Astrocyte (in vitro differentiated cells and primary cell): ENCODE data around the gene DHRS3. TPM values are rescaled to one million over a fixed set of nuclear protein-coding genes. Genes with fewer than 3 reads are reported as not detected.

Experiments
- DNase-seq: peaks from one replicate; pipeline ENCODE4 v3.0.0-alpha.2; 2010; ENCODE audit warnings: low read depth
- FAIRE-seq: peaks from 2 replicates; lab custom pipeline; 2011; peaks lifted over from hg19 to GRCh38; lab: Jason Lieb, UNC
- H2AFZ ChIP-seq: 2 replicates; pipeline ENCODE4 v1.6.0; 2012; ENCODE audit warnings: low read depth, low read length, inconsistent platforms
- H3K27ac ChIP-seq: 2 replicates; pipeline ENCODE4 v1.5.1; 2011; ENCODE audit warnings: low read depth, low read length, inconsistent platforms
- H3K27me3 ChIP-seq: 2 replicates; pipeline ENCODE4 v1.6.0; 2011; ENCODE audit warnings: low read length, inconsistent platforms; ENCODE audit not compliant: insufficient read depth
- H3K36me3 ChIP-seq: 2 replicates; pipeline ENCODE4 v1.5.1; 2011; ENCODE audit warnings: low read length, inconsistent platforms; ENCODE audit not compliant: insufficient read depth
- H3K4me1 ChIP-seq: 2 replicates; pipeline ENCODE4 v1.5.1; 2011; ENCODE audit warnings: low read length, inconsistent platforms; ENCODE audit not compliant: insufficient read depth
- H3K4me2 ChIP-seq: 2 replicates; pipeline ENCODE4 v1.6.0; 2012; ENCODE audit warnings: low read length, inconsistent platforms
- H3K4me3 ChIP-seq: 2 replicates; pipeline ENCODE4 v1.5.1; 2011; ENCODE audit warnings: low read depth, mild to moderate bottlenecking, low read length, inconsistent platforms; ENCODE audit not compliant: insufficient read depth
- H3K79me2 ChIP-seq: 2 replicates; pipeline ENCODE4 v1.6.0; 2012; ENCODE audit warnings: mild to moderate bottlenecking, low read length, inconsistent platforms; ENCODE audit not compliant: insufficient read depth
- H3K9ac ChIP-seq: 2 replicates; pipeline ENCODE4 v1.6.0; 2012; ENCODE audit warnings: mild to moderate bottlenecking, low read length, inconsistent platforms
- H3K9me3 ChIP-seq: 2 replicates; pipeline ENCODE4 v1.5.1; 2012; ENCODE audit warnings: low read depth, mild to moderate bottlenecking, low read length, inconsistent platforms; ENCODE audit not compliant: insufficient read depth
- H4K20me1 ChIP-seq: 2 replicates; pipeline ENCODE4 v1.6.0; 2012; ENCODE audit warnings: low read length, inconsistent platforms; ENCODE audit not compliant: insufficient read depth
- H3K27ac Mint-ChIP-seq: one replicate; pipeline ENCODE4 v1.8.0; 2021; ENCODE audit warnings: mild to moderate bottlenecking, mixed read lengths; ENCODE audit not compliant: unreplicated experiment
- H3K27me3 Mint-ChIP-seq: one replicate; pipeline ENCODE4 v1.8.0; 2021; ENCODE audit warnings: low read depth, mixed read lengths; ENCODE audit not compliant: unreplicated experiment
- H3K36me3 Mint-ChIP-seq: one replicate; pipeline ENCODE4 v1.8.0; 2021; ENCODE audit warnings: low read depth, mixed read lengths; ENCODE audit not compliant: unreplicated experiment
- H3K4me1 Mint-ChIP-seq: one replicate; pipeline ENCODE4 v1.8.0; 2021; ENCODE audit warnings: low read depth, mixed read lengths; ENCODE audit not compliant: unreplicated experiment
- H3K4me3 Mint-ChIP-seq: one replicate; pipeline ENCODE4 v1.8.0; 2021; ENCODE audit warnings: mild to moderate bottlenecking, moderate library complexity, mixed read lengths; ENCODE audit not compliant: unreplicated experiment
- H3K9me3 Mint-ChIP-seq: one replicate; pipeline ENCODE4 v1.8.0; 2021; ENCODE audit warnings: mild to moderate bottlenecking, mixed read lengths; ENCODE audit not compliant: unreplicated experiment
- EZH2 ChIP-seq: IDR thresholded peaks from 2 replicates; pipeline ENCODE4 v1.6.1; 2012; ENCODE audit warnings: mild to moderate bottlenecking, low read length, inconsistent platforms; ENCODE audit not compliant: insufficient read depth
- total RNA-seq: library from RNA; stranded (reverse); gene quantifications from 2 replicates; pipeline ENCODE4 v1.2.1, GENCODE V29; 2021
- TF ChIP-seq, protein P1 (sequence below): IDR thresholded peaks from 2 replicates; pipeline ENCODE4 v1.5.1; 2011; ENCODE audit warnings: low read depth, mild to moderate bottlenecking, inconsistent platforms, low read length, moderate library complexity; ENCODE audit not compliant: insufficient read depth

Gene DHRS3
- total RNA-seq, 1 donor from 2014 or later: 3.4 TPM

DNA sequence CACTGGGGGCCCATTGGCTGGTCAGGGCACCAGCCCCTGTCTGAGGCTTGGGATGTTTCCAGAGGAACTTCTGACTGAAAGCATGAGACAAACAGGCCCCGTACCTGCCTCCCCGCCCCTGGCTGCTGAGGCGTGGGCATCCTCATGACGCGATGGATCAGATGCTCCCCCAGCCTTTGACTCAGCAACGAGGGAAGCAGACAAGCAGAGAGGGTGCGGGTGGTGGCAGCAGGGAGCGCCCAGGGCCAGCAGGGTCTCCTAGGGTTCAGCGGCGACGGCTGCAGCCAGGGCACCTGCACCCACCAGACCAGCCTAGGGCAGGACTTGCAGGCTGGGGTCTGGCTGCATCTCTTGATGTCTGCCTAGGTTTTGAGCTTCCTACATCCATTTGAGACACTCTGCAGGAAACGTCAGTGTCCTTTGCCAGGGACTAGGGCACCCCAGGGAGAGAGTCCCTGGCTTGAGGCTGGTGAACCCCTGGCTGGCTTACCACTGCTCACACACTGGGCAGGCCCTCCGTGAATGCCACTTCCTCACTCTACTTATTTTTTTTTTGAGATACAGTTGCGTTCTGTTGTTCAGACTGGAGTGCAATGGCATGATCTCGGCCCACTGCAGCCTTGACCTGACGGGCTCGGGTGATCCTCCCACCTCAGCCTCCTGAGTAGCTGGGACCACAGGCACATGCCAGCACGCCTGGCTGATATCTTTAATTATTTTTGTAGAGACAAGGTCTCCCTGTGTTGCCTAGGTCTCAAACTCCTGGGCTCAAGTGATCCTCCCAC lies 63.3 kb downstream of the DHRS3 start:
- peaks cover 10% of the 10 kb centered on the region for H3K4me1 Mint-ChIP-seq
- H3K27ac Mint-ChIP-seq: no peak overlapping the region
- H3K9me3 Mint-ChIP-seq: peaks cover 4% of the 10 kb centered on the region
- H3K9me3 ChIP-seq: no peaks in the 10 kb centered on the region
- H3K4me3 ChIP-seq: no peak overlapping the region
- H3K27me3 ChIP-seq: no peaks in the 10 kb centered on the region
- no peak overlapping the region for H3K4me3 Mint-ChIP-seq
- peaks cover 13% of the 10 kb centered on the region for H3K27me3 Mint-ChIP-seq
- no peak overlapping the region for H3K4me2 ChIP-seq
- FAIRE-seq (no peak), DNase-seq (no peak)
- no peaks in the 10 kb centered on the region for H4K20me1 ChIP-seq
- H3K36me3 Mint-ChIP-seq: no peaks in the 10 kb centered on the region
- peaks cover 15% of the 10 kb centered on the region for H3K4me1 ChIP-seq
- no peak overlapping the region for H2AFZ ChIP-seq
- TF ChIP-seq EZH2: no peak
- TF ChIP-seq, protein P1, sequence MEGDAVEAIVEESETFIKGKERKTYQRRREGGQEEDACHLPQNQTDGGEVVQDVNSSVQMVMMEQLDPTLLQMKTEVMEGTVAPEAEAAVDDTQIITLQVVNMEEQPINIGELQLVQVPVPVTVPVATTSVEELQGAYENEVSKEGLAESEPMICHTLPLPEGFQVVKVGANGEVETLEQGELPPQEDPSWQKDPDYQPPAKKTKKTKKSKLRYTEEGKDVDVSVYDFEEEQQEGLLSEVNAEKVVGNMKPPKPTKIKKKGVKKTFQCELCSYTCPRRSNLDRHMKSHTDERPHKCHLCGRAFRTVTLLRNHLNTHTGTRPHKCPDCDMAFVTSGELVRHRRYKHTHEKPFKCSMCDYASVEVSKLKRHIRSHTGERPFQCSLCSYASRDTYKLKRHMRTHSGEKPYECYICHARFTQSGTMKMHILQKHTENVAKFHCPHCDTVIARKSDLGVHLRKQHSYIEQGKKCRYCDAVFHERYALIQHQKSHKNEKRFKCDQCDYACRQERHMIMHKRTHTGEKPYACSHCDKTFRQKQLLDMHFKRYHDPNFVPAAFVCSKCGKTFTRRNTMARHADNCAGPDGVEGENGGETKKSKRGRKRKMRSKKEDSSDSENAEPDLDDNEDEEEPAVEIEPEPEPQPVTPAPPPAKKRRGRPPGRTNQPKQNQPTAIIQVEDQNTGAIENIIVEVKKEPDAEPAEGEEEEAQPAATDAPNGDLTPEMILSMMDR: no peak
- H3K27ac ChIP-seq: no peak overlapping the region
- H3K36me3 ChIP-seq: no peaks in the 10 kb centered on the region
- no peaks in the 10 kb centered on the region for H3K79me2 ChIP-seq
- no peak overlapping the region for H3K9ac ChIP-seq

DNA sequence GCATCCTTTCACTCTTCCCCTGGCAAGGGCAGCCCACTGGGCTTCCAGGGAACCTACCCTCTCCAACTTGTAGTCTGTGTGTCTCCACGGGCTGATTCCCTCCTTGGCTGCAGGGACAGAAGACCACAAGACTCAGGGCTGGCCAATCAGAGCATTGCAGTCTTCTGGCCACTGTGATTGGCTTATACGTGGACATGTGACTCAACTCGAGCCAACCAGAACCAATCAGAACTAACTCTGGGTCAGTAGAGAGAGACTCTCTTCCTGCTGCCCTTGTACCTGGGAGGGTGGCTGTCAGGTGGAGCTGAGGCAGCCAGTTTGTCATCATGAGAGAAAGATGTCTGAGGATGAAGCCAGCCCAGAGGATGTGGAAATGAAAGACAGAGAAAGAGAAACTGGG lies 64.0 kb downstream of the DHRS3 start:
- H3K4me3 ChIP-seq: no peak overlapping the region
- Mint-ChIP-seq H3K9me3 (peaks cover 4% of the 10 kb centered on the region), H3K27ac (no peak overlapping the region), H3K4me3 (no peak overlapping the region), H3K4me1 (peaks cover 13% of the 10 kb centered on the region), H3K27me3 (peaks cover 15% of the 10 kb centered on the region), H3K36me3 (no peaks in the 10 kb centered on the region)
- FAIRE-seq (no peak), DNase-seq (no peak)
- no peaks in the 10 kb centered on the region for H3K79me2 ChIP-seq
- no peak overlapping the region for H3K9ac ChIP-seq
- H4K20me1 ChIP-seq: no peaks in the 10 kb centered on the region
- H3K36me3 ChIP-seq: no peaks in the 10 kb centered on the region
- TF ChIP-seq, protein P1: no peak
- TF ChIP-seq EZH2: no peak
- no peak overlapping the region for H3K27ac ChIP-seq
- peaks cover 23% of the 10 kb centered on the region for H3K4me1 ChIP-seq
- H3K4me2 ChIP-seq: no peak overlapping the region
- no peak overlapping the region for H2AFZ ChIP-seq
- H3K9me3 ChIP-seq: no peaks in the 10 kb centered on the region
- H3K27me3 ChIP-seq: no peaks in the 10 kb centered on the region
